ENCODE measurements around the gene PGAM1.
A peak's percentile ranks its signal among the peaks of the same experiment; 100 is the strongest.
"Not testable (repeated sequence)": the region's sequence is repeated elsewhere in the genome, so short reads cannot be mapped to it uniquely, and the experiment has no call there.

Gene PGAM1

GRCh38 chr10:97459933-97460332, 33.9 kb downstream of the PGAM1 start:
- DNase-seq, result no peak

GRCh38 chr10:97462309-97462708, 36.3 kb downstream of the PGAM1 start:
- DNase-seq, result no peak

- DNase-seq, result peak; percentile 19 to 63 (median 35)
These were observed 37.6 kb downstream of the PGAM1 start for GRCh38 chr10:97463363-97464132.

- no peak for DNase-seq
These were observed 38.2 kb downstream of the PGAM1 start for GRCh38 chr10:97464226-97464625.

- no peak for DNase-seq
These were observed 40.0 kb downstream of the PGAM1 start for GRCh38 chr10:97465982-97466381.

GRCh38 chr10:97466755-97467154, 40.8 kb downstream of the PGAM1 start:
- DNase-seq, result no peak

GRCh38 chr10:97468162-97468561, 42.2 kb downstream of the PGAM1 start:
- no peak for DNase-seq

- DNase-seq, result not testable (repeated sequence)
These were observed 42.8 kb downstream of the PGAM1 start for GRCh38 chr10:97468781-97469180.

- DNase-seq, result no peak
These were observed 48.9 kb downstream of the PGAM1 start for GRCh38 chr10:97474918-97475317.

- no peak for DNase-seq
These were observed 50.1 kb downstream of the PGAM1 start for GRCh38 chr10:97475936-97476594.

GRCh38 chr10:97479410-97479809, 53.4 kb downstream of the PGAM1 start:
- not testable (repeated sequence) for DNase-seq

GRCh38 chr10:97479939-97480338, 53.9 kb downstream of the PGAM1 start:
- DNase-seq, result no peak

GRCh38 chr10:97481071-97481470, 55.1 kb downstream of the PGAM1 start:
- DNase-seq, result no peak

- DNase-seq, result no peak
These were observed 56.4 kb downstream of the PGAM1 start for GRCh38 chr10:97482381-97482780.
